Measurements from ENCODE around the gene GRM1. TPM values are rescaled to one million over a fixed set of nuclear protein-coding genes. Genes with fewer than 3 reads are reported as not detected.

GRM1 gene
- polyA plus RNA-seq, 3 donors, result not detected

GRCh38 chr6:146224449-146224848 lies 195.6 kb downstream of the GRM1 start:
- Mint-ChIP-seq H3K27ac (no peak overlapping the region), H3K27me3 (ENCODE audit: low read depth in 3 of 3) (no peaks in the 10 kb centered on the region), H3K4me3 (no peak overlapping the region), H3K36me3 (no peaks in the 10 kb centered on the region), H3K9me3 (peaks cover 0 to 5% (median 0%) of the 10 kb centered on the region in 7 donors), H3K4me1 (no peaks in the 10 kb centered on the region)
- no peak for TF ChIP-seq CTCF (IDR thresholded peaks at IDR 0.05)
- Histone ChIP-seq H3K9ac (ENCODE audit: insufficient read depth, low read length, poor library complexity, severe bottlenecking) (no peak overlapping the region), H4K20me1 (ENCODE audit: insufficient read depth, low read length) (no peaks in the 10 kb centered on the region), H3K27me3 (ENCODE audit: control insufficient read depth in 2 of 2, insufficient read depth in 2 of 2, low read length in 2 of 2) (no peaks in the 10 kb centered on the region), H3K4me3 (replicated peaks in 1 of 3; ENCODE audit: low read depth in 2 of 3, low read length in 3 of 3) (no peak overlapping the region), H3K4me2 (replicated peaks; ENCODE audit: extremely low read depth, low read length, poor library complexity, severe bottlenecking) (no peak overlapping the region), H3K9me3 (replicated peaks in 1 of 2; ENCODE audit: control insufficient read depth in 1 of 2, insufficient read depth in 1 of 2, low read length in 2 of 2) (no peaks in the 10 kb centered on the region), H2AFZ (ENCODE audit: insufficient read depth, low read depth, low read length, poor library complexity, severe bottlenecking) (no peak overlapping the region), H3K36me3 (replicated peaks in 1 of 2; ENCODE audit: control insufficient read depth in 1 of 2, insufficient read depth in 2 of 2, low read length in 2 of 2) (no peaks in the 10 kb centered on the region), H3K79me2 (ENCODE audit: insufficient read depth, low read length) (no peaks in the 10 kb centered on the region), H3K4me1 (ENCODE audit: control insufficient read depth in 1 of 2, insufficient read depth in 2 of 2, low read length in 2 of 2) (no peaks in the 10 kb centered on the region), H3K27ac (ENCODE audit: low read depth in 1 of 2, low read length in 2 of 2) (no peak overlapping the region)
- intact Hi-C loops (cut with micrococcal nuclease), result no loop called here
- WGBS (ENCODE audit: insufficient coverage), result no CpG with 5 or more reads among the region's 3 CpGs
- DNase-seq, result no peak

GRCh38 chr6:146224988-146225387 lies 196.1 kb downstream of the GRM1 start:
- Mint-ChIP-seq H3K27ac (no peak overlapping the region), H3K27me3 (ENCODE audit: low read depth in 3 of 3) (no peaks in the 10 kb centered on the region), H3K4me3 (no peak overlapping the region), H3K36me3 (no peaks in the 10 kb centered on the region), H3K9me3 (peaks cover 0 to 5% (median 0%) of the 10 kb centered on the region in 7 donors), H3K4me1 (no peaks in the 10 kb centered on the region)
- intact Hi-C loops (cut with micrococcal nuclease), result no loop called here
- Histone ChIP-seq H3K36me3 (replicated peaks in 1 of 2; ENCODE audit: control insufficient read depth in 1 of 2, insufficient read depth in 2 of 2, low read length in 2 of 2) (no peaks in the 10 kb centered on the region), H2AFZ (ENCODE audit: insufficient read depth, low read depth, low read length, poor library complexity, severe bottlenecking) (no peak overlapping the region), H3K4me1 (ENCODE audit: control insufficient read depth in 1 of 2, insufficient read depth in 2 of 2, low read length in 2 of 2) (no peaks in the 10 kb centered on the region), H3K4me2 (replicated peaks; ENCODE audit: extremely low read depth, low read length, poor library complexity, severe bottlenecking) (no peak overlapping the region), H4K20me1 (ENCODE audit: insufficient read depth, low read length) (no peaks in the 10 kb centered on the region), H3K27ac (ENCODE audit: low read depth in 1 of 2, low read length in 2 of 2) (no peak overlapping the region), H3K9ac (ENCODE audit: insufficient read depth, low read length, poor library complexity, severe bottlenecking) (no peak overlapping the region), H3K27me3 (ENCODE audit: control insufficient read depth in 2 of 2, insufficient read depth in 2 of 2, low read length in 2 of 2) (no peaks in the 10 kb centered on the region), H3K4me3 (replicated peaks in 1 of 3; ENCODE audit: low read depth in 2 of 3, low read length in 3 of 3) (no peak overlapping the region), H3K79me2 (ENCODE audit: insufficient read depth, low read length) (no peaks in the 10 kb centered on the region), H3K9me3 (replicated peaks in 1 of 2; ENCODE audit: control insufficient read depth in 1 of 2, insufficient read depth in 1 of 2, low read length in 2 of 2) (no peaks in the 10 kb centered on the region)
- TF ChIP-seq CTCF (IDR thresholded peaks at IDR 0.05), result no peak
- WGBS (ENCODE audit: insufficient coverage), result no CpG with 5 or more reads among the region's 5 CpGs
- no peak for DNase-seq

Measured in CD14-positive monocyte (primary cell).